HG03175 (cell line): ENCODE measurements around the gene MMP3.

Source experiments
- ATAC-seq: cut with Tn5 transposase; IDR thresholded peaks from one replicate; pipeline ENCODE4 v1.9.1; 2021; ENCODE audit warnings: mild to moderate bottlenecking, moderate library complexity; ENCODE audit not compliant: unreplicated experiment

The MMP3 gene

DNA sequence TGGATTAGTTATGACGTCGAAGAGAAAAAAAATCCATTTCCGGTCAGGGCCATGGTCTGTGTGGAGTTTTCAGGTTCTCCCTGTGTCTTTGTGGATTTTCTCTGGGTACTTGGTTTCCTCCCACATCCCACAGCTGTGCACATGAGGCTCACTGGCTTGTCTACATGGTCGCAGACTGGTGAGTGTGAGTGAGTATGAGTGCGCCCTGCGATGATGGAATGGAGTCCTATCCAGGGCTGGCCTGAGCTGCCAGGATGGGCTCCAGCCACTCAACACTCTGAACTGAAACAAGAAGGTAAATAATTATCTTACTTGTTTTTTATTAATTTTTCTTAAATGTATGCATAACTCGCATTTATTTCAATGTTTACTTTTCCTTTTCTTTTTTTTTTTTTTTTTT, 10.8 kb downstream of the MMP3 start:
- ATAC-seq, result no peak

GRCh38 chr11:102831489-102832440, 11.6 kb downstream of the MMP3 start:
- ATAC-seq, result no peak

- no peak for ATAC-seq
Measured at GRCh38 chr11:102831128-102831488, 12.3 kb downstream of the MMP3 start.

- no peak for ATAC-seq
Measured at GRCh38 chr11:102830001-102830727, 13.2 kb downstream of the MMP3 start.

DNA sequence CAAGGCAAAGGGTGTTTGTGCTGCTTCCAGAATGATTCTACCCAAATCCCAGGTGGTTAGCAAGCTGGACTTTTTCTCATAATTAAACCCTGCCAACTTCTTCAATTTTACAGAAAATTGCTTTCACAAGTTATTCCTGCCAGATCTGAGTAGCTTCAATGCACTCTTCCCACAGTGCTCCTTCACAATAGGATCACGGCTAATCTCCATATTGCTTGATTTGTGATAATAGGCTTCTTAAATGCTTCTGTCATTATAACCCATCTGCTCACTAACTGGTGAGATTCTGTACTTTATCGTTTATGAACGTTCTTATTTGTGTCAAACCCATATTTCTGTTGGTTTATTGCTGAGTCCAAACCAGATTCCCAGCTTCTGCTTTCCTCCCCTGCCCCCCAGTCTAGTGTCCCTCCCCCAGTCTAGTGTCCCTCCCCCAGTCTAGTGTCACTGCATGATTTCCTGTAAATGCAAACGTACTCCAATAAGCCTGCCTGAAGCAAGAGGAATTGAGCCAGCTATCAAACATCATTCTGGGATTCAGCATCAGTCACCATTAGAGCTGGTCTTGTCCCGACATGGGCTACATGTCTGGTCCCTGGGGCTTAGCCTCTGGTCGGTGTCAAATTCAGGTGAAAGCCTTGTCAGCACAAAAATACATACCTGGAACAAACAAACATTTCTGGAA, 14.0 kb downstream of the MMP3 start:
- ATAC-seq, result no peak

DNA sequence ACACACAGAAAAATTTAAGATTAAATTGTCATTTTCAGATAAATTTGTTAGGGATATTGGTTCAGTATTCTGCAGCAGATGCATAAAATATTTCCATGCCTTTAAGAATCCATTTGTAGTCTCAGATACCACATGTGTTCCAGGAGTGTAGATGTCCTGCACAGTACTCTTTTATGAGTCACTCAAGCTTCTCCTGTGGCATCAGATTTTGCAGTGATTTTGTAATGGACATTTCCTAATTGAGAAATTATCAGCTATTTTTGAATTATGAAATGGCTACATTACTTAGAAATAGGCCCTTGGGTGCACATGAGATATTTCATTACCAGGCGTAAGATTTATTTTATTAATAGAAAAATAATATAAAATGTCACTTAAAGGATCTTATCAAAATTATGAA, 18.9 kb downstream of the MMP3 start:
- ATAC-seq, result no peak

GRCh38 chr11:102819491-102819890, 23.9 kb downstream of the MMP3 start:
- no peak for ATAC-seq

GRCh38 chr11:102813484-102813883, 29.9 kb downstream of the MMP3 start:
- ATAC-seq, result no peak

DNA sequence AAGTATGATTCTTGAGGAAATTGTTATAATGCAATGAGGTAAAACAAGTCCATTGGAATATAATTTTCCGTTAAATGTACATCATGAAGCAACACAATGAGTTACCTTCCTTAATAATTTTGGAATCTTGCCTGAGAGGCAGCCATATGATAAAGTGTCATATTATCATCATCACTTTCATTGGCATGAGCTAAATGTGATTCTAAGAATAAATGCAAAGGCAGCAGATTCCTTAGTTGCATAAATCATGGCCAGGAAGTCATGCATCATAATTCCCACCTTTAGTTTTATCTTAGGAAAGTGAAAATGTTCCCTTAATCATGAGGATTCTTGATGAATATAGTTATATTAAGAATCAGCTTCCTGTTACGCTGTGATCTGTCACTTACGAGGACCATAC, 31.2 kb downstream of the MMP3 start:
- ATAC-seq, result no peak

DNA sequence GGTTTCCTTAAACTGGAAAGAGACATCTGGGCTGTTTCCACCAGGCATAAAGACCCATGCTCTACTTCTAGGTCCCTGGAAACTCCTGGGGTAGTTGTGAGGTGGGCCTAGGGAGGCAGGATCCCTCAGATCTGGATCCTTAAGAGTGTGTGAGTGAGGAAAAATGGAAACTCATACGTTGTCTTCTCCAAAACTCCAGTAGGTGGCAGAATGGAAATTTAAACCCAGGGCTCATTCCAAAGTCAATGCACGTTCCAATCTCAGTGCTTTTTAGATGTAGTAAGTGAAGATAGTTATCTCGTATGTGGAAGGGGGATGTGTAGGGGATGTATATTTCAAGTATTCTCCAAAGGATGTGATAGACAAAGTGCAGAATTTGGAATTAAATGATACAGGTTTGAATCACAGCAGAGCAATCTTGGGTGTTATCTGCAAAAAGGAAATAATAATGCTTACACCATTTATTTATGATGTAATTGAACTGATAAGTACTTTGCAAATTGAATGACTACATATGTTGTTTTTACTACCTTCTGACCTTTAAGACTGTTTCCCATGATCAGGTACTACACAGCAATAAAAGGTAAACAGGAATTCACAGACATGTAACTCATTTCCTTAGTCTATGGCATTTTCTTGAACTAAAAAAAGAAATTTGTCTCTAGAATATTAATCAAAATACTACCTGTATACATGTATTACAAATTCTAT, 32.3 kb downstream of the MMP3 start:
- no peak for ATAC-seq

DNA sequence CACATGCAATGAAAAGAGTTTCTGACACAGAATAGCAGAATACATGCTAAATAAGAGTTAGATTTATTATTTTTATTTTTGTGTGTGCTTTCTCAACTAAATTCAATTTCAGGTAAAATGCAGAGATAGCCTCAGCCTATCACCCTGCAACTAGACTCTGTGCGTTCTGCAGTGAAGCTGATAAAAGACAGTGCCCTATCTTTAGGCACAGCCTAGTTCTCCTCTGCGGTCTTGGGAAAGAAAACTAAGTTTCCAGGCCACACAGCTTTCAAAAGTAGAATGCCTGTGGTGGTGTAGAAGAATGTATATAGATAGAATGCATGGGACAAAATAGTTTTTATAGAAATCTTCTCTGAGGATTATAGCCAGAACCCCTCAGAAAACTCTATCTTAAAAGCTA, 33.4 kb downstream of the MMP3 start:
- ATAC-seq, result no peak

GRCh38 chr11:102807921-102808320, 35.5 kb downstream of the MMP3 start:
- ATAC-seq, result peak; percentile 92

DNA sequence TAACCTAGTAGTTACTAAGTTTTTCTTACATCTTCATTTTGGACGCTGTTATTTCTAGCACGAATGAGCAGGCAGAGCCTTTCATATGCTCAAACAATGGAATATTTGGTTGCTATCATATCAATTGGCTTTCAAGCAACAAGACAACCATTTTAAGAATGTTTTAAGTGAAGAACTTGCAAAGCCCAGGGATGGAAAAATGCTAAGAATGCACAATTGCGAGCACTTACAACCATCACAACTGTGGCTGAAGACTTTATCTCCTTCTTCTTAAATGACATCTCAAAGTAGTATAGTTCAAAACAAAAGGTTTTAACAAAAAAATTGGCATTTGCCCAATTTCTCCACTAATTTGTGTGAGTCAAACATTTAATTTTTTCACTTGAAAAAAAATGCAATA, 37.1 kb downstream of the MMP3 start:
- no peak for ATAC-seq

- no peak for ATAC-seq
Measured at GRCh38 chr11:102802341-102802740, 41.1 kb downstream of the MMP3 start.

- ATAC-seq, result no peak
Measured at GRCh38 chr11:102800767-102801166, 42.6 kb downstream of the MMP3 start.

DNA sequence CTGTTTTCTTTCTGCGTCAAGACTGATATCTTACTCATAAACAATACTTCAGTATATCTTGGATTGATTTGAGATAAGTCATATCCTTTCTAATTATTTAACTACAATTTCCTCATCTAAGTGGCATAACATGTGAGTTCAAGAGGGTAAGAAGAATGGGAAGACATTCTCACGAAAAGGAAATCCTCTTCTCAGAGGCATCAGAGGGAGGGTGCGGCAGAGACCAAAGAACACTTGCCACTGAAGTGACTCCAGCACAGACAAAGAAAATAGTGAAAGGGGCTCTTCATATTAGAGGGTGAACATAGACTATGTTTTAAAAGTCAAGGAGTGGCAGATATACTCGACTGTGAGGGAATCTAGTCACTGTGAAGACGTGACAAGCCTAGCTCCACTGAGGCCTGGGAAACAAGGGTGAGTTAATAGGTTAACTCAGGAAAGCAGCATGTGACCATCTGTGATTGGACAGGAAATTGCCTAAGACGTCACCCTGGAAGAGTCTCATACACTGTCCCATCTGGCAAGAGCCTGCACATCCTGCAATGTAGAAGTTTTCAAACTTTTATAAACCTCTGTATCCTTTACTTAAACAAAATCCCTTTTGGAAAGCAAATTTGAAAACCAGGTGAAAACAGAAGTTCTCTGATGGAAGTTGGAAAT, 43.6 kb downstream of the MMP3 start:
- ATAC-seq, result no peak

DNA sequence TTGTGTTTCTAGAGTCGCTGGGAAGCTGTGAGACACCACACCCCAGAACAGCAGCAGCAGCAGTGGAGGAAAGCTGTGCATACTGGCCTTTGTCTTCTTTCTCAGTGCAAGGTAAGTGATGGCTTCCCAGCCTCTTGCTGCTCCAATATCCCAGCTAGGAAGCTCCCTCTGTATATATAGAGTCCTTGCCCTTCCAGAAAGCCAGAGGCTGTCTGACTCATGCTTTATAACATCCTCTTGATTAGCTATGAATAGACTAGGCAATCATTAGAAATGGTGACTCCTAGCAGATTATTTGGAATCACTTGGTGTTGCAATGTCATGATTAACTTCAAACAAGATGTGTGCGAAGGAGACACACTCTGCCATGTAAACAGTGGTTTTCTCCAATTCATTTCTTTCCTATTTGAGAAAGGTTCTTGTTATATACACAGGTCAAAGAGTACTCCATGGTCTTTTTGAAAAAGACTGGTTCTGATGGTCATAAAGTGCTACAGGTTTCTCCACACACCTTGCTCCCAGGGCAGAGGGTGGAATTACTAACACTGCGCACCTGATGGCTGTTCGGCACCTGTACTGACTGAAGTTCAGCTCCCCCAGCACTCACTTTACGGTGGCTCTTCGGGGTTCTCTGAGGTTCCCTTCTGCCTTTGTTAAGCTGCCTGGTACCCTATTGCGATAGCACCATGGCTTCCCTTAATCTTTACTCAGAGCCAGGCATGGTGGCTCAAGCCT, 45.2 kb downstream of the MMP3 start, which contains the start of gene MMP1:
Gene MMP1, minus strand, starts transcription at position 149 of the 735 bp plus-strand sequence. Its CDS starts 68 bp downstream, at position 81.
- ATAC-seq, result no peak

DNA sequence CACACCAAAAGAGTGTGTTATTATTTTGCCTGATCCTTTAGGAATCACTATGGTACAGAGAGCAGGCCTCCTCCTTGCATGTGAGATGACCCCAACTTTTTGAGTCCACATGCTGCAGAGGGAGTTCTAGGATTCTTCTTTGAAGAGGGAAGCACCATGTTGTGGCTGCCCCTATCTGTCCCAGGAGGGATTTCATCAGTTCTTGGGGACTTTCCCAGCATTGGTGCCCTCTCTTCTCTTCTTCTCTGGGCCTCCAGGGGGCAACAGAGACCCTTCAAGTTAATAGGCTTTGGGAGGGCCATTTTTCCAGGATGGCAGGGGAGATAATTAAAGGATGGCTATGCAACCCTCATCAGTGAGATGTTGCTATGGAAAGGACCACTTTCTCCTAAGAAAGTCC, 49.0 kb downstream of the MMP3 start:
- ATAC-seq, result peak; percentile 87

GRCh38 chr11:102793677-102794290, 49.6 kb downstream of the MMP3 start:
- ATAC-seq, result no peak
